SHP77 treated with DMSO at 0.1 percent for 48 hours (cell line): ENCODE results near the gene GPC6.
"Not testable (repeated sequence)": the region's sequence is repeated elsewhere in the genome, so short reads cannot be mapped to it uniquely, and the experiment has no call there.

Experiments used
- DNase-seq: peaks from one replicate; lab custom pipeline; 2025; lab: John Stamatoyannopoulos, UW

Gene GPC6

DNA sequence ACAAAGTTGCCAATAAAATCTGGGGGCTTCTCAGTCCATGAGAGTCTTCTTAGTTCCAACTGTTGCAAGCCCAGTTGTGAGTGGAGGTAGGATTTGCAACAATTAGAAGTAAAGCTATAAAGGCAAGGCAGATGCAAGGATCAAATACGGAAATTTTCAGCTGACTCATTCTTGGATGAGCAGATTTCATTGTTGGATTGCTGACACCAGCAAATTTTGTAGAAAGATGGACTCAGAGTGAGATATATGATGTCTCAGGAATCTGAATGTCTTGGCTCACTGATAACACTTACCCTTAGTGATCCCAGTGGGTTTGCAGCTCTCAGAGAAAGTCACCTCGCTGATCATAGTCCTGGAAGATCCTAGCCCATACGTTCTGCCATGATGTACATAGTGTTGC is 209.0 kb downstream of the GPC6 start:
- DNase-seq: no peak

DNA sequence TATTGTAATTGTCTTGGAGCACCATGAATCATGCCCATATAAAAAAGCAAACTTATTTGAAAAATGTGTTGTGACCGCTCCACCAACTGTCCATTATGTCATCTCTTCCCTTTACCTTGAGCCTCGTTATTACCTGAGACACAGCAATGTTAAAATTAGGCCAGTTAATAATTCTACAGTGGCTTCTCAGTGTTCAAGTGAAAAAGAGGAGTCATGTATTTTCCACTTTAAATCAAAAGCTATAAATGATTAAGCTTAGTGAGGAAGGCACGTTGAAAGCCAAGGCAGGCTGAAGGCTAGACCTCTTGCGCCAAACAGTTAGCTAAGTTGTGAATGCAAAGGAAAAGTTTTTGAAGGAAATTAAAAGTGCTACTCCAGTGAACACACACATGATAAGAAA is 210.5 kb downstream of the GPC6 start:
- no peak for DNase-seq

DNA sequence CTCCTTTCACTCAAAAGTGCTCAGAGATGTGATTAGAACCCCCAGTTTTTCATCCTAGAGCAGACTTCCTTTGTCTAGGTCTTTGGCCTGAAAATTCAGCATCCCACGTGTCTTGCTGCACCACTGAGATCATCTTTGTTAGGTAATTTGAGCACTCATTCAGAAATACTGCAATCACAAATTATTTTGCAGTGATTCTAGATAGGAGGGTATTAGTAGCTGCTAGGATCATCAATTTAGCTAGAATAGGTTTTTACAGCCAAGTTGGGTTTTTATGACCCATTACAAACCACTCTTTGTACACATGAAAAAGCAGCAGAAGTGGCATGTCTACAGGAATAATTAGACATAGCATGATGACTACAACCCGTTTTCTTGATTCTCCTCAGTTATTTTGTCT is 219.6 kb downstream of the GPC6 start:
- DNase-seq: no peak

DNA sequence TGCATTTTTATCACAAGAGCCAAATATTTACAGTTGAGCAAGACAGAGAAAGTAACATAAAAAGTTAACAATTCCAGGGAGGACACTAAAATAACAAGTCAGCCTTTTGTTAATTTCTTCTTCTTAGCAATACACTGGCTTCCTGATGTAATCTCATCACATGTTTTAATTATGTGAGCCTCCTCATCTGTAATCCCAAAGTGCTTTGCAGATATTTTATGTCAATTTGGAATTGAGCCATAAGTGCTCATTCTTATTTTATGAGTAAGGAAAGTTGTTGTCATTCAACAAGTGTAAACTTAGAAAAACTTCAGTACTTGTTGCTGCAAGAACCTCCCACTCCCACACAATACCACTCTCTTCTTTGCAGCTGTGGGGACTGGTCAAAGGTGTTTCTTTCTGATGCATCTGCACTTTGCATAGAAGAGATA is 223.6 kb downstream of the GPC6 start:
- DNase-seq: no peak

DNA sequence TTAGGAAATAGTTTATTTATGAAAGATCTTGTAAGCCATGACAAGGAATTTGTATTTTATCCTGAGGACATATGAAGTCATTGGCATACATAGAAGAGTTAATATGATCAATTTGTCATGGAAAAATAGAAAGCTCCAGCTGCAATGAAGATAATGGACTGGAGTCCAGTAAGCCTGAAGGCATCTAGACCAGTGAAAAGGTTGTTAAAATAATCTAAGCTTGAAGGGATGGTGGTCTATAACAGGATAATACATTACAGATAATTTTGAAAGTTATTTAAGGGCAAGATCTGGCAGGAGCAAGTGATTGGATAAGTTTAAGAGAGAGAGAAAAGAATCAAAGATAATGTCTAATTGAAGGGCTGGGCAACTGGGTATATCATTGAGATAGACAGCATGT is 224.2 kb downstream of the GPC6 start:
- no peak for DNase-seq

DNA sequence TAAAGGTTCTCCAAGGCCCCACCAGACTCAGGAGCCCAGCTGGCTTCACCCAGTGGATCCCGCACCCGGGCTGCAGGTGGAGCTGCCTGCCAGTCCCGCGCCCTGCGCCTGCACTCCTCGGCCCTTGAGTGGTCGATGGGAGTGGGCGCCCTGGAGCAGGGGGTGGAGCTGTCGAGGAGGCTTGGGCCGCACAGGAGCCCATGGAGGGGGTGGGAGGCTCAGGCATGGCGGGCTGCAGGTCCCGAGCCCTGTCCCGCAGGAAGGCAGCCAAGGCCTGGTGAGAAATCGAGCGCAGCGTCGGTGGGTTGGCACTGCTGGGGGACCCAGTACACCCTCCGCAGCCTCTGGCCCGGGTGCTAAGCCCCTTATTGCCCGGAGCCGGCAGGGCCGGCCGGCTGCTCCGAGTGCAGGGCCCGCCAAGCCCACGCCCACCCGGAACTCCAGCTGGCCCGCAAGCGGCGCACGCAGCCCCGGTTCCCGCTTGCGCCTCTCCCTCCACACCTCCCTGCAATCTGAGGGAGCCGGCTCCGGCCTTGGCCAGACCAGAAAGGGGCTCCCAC is 228.1 kb downstream of the GPC6 start:
- DNase-seq: not testable (repeated sequence)

DNA sequence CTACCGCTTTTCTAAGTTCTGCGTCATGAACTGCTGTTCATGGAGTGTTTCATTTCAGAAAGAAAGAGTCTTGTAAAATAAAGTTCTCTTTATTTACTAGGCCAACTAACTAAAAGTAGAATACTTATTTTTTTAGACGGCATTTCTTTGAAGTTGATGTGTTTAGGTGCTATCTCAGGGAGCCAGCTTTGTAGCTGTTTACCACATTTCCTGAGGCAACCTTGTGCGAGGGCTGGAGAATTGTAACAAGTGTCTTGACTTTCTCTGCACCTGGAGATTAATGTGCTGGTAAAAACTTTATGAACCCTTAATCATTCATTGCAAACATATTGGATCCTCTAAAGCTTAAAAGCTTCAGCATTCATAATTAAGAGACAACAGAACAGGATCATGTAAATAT is 229.3 kb downstream of the GPC6 start:
- no peak for DNase-seq

DNA sequence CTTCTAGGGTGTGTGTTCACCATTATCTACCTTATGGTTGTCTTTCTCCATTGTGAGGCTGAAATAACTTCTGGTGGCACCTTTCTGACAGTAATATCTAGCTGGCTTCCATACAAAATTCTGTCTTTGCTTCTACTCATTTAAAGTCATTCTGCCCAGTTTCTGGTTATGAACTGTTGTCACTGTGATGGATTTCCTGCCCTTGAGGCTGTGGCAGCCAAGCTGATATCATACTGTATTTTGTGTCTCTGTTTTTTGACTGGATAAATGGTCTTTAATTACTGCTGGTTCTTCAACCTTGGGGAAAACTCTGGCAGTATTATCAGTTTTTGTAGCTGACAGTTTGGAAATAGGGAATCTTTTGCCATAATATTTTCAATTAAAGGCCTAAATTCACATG is 233.4 kb downstream of the GPC6 start:
- no peak for DNase-seq

DNA sequence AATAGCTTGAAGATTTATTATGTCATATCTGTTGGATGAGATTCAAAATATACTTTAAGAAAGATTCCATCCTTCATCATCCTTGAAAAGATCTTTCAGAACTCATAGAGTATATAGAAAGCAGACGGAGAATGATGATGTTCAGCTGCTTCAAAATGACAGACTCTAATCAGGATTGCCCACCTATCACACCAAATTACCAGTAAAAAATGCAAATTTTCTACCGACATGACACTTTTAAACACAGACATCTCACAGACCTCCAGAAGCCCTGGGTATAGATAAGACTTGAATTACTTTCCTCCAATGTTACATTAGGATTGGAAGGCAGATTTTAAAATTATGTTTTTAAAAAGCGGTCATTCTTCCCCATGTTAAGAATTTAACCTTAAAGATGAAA is 235.5 kb downstream of the GPC6 start:
- DNase-seq: no peak

DNA sequence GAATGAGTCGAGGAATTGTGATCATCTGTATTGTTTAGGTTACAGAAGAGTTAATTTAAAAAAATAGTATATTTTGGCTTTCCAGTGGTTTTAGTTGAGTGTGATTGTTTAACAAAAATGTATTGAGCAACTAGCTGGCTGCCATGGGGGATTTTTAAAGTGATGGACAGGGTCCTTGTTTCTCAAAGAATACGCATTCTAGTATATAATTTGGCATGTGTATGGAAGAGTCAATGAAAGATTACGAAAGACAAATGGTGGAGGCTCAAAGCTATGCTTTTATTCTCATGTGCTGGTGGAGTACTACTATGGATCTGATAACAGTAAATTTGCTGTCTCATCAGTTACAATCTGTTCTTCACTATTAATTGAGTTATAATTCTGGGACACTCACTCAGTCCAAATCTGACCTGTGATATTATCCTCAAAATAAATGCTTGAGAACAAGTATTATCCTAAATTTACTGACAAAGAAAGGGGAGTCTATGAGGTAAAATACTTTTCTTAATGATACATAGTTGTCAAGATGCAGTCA is 240.0 kb downstream of the GPC6 start:
- DNase-seq: no peak

DNA sequence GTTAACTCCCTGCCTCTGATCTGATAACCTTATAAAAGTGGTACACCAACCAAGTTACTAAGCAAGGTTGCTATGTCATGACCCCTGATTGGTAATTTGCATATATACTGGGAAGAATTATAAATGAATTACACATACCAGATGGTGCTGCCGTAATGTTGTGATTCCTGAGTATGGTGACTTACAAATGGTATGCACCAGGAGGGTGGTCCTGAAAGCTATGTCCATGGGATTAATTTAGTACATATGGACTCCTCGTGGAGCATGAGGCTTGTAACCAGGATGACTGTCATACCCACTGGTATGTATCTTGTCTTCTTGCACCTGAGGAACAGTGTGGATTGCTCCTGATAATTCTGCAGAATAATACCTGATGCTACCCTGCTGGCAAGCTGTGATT is 240.6 kb downstream of the GPC6 start:
- DNase-seq: no peak

DNA sequence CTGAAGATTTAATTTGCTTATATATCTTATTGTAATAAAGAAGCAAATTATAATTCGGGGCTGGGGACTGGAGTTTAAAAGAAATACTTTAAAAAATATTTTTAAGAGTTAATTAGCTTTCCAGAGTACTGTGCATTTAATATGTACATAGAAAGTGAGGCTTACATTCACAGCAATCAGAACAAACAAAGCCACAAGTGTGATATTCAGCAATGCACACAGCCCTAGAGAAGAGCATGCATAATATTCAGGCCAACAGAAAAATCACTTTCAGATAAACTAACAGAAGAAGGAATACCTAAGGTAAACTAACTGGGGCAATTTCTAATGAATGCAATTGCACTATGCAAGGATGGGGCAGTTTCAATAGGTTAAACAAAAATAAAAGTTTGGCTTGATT is 241.8 kb downstream of the GPC6 start:
- no peak for DNase-seq

DNA sequence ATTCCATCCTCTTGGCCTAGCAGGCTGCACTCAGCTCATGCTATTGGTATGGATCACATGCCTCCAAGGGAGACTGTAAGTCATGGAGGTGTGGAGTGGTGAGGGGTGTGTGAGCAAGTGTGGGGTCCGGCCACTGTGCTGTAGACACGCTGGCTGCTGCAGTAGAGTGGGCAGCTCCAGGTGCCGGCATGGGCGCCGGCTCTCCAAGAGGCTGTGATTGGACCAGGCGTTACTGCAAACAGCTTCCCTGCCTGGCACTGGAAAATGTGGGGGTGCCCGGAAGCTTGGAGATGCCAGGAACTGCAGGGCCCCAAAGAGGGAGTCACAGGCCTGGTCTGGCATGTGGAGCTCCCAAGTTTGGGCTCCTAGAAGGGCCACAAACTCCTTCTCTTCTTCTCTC is 245.7 kb downstream of the GPC6 start:
- DNase-seq: no peak

DNA sequence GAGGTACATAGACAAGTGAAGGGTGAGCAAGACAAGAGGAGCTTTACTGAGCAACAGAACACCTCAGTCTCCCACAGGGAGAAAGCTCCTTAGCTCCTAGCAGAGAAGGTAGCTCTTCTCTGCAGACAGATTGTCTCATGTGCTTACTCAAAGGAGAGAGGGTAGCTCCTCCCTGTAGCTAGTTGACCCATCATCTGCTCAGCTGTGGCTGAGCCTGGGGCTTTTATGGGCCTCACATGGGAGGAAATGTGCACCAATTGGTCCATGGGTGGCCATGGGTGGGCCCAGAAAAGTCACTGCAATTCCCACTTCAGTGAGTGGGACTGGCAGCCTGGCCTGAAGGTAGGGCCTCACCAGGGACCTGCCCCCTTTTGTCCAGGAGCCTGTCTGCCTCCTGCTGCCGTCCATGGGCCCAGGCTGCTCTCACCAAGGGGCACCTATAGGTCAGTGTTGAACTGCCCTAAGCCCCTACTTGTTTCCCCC is 246.2 kb downstream of the GPC6 start:
- DNase-seq: no peak

DNA sequence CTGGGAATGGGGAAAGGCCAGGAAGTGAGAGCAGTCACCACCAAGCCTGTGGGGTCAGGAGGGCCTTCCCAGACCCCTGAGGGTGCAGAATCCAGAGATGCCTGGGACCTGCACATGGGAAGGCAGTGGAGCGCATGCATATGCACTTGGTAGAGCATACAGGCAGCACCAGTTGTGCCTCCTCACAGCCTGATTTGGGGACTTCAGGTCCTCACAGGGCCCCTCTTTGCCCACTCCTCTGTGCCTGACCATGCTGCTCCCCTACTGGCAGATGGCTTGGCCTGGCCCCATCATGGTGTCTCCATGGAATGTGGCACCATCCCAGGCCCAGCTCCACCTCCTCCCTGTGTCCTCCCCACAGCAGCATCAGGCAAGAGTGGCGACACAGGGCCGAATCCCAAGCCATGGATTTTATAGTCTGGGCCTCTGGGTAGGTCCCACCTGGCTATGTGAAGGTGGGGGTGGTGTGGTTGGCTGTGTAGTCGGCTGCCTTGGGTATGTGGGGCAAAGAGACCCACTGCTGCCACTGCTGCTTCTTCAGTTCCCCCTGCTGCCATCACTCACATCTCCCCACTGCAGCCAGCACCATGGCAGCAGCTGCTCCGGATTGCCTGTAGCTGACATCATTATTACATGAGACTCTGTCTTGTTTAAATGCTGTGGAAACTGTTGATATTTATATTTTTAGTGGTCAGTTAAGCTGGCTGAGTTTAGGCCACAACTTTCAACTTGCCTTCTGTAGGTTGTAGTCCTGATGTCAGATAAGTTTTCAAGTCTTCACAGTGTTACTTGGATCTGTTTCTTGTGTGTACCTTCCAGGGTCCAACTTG is 247.0 kb downstream of the GPC6 start:
- DNase-seq: no peak

DNA sequence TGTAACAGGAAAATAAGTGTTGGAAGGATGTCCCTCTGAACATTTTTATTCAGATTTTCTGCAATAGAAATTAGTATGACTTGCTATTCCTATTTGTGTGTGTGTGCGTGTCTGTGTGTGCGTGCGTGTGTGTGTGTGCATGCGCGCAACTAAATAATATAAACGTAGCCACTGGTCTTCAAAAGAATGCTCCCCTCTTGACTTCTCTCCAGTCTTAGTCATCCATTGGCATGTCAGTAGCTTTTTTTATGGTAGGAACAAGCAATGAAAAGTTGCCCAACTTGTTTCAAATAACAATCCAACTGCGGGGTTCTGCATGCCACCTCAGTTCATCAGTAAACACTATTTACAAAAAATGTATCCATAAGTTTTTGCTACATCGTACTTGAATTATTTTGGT is 249.6 kb downstream of the GPC6 start:
- no peak for DNase-seq

DNA sequence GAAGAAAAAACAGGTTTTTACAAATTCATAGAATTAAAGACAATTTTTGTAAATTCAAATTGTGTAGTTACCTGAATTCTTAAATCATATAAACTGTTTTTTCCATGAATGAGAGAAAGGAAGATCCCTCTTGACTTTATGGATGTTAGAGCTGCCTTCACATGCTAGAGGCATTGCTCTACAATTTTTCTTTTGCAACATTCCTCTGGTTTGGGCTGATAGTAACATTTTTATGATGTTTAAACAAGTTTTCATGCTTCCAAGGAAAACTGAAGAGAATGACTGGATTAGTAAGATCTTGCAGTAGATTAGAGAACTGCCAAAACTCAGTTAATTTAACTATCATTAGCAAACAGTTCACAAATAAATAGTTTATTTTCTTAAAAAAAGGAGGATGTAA is 250.6 kb downstream of the GPC6 start:
- no peak for DNase-seq

DNA sequence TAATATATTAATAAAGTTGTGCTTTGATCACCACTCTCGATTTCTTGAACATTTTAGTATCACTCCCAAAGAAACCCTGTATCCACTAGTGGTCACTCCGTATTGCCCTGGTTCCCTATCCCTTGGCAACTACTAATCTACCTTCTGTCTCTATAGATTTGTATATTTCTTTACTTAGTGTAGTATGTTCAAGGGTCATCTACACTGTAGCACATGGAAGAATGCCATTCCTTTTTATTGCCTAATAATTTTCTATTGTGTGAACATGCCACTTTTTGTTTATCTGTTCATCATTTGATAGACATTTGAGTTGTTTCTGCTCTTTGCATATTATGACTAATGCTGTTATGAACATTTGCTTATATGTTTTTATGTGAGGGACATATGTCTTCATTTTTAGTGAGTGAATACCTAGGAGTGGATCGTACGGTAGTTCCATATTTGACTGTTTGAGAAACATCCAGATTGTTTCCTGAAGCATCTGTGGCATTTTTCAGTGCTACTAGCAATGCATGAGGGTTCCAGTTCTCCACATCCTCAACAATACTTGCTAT is 254.0 kb downstream of the GPC6 start:
- DNase-seq: no peak

DNA sequence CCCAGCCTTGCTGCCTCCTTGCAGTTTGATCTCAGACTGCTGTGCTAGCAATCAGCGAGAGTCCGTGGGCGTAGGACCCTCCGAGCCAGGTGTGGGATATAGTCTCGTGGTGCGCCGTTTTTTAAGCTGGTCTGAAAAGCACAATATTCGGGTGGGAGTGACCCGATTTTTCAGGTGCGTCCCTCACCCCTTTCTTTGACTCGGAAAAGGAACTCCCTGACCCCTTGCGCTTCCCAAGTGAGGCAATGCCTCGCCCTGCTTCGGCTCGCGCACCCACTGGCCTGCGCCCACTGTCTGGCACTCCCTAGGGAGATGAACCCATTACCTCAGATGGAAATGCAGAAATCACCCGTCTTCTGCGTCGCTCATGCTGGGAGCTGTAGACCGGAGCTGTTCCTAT is 269.5 kb downstream of the GPC6 start:
- DNase-seq: not testable (repeated sequence)

DNA sequence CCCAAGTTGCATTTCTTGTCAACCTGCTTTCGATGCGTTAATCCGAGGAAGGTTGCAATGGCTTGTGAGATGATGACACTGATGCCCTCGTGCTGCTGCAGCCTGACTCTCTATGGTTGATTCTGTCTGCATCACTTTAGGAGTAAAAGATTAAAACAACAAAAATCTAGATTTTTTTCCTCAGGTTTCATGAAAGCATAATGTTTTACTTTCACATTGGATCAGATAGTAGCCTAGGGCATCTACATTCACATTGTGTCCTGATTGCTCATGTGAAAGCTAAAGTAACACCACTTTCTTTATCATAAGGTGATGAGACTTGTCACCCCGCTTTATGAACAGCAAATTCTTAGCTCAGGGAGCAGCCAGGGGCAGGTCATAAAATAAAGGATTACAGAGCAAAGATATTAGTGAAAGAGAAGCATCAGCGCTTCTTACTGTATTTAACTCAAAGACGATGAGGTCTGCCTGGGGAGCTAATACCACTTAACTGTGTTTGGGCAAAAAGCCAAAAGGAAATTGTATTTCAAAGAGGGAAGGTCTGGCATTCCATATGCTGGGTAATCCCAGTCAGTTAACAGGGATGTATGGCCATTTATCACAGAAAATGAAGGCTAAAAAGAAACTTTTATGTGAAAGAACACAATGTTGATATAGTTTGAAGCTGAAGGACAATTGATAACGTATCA is 270.5 kb downstream of the GPC6 start:
- peak; percentile 77 for DNase-seq

DNA sequence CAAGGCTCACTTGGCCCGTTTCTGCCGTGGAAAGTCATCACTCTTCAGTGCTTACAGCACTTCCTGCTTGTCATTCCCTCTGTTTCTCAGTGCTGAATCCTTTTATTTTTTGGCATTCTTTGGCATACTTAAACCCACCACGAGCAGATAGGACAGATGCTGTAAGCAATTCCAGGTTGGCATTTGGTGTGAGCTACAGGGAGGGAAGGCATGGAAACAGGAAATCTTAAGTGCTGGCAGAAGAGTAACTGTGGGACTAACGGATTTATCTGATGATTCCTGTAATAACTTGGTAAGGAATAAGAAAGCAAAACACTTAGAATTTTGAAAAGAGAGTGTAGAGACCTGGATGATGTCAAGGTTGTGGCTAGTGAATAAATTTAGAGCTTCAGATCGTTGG is 273.4 kb downstream of the GPC6 start:
- no peak for DNase-seq

DNA sequence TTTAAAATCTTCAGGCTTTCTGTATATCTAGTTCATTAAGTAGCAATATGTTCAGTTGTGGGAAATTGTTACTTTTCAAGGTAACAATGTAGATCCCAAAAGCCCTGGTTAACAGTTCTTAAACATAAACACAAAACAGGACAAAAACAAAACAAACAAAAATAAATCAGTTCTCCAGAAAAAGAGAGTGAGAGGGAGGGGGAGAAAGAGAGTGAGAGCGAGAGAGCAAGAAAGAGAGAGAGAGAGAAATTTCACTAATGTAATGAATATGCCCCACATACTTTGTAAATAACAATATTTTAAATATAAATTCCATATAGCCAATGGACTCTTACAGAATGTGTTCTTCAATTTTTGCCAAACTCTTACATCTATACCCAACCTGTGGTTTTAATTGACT is 275.5 kb downstream of the GPC6 start:
- no peak for DNase-seq
